C4-2B (cell line): ENCODE results near the gene DLG1.

ENCODE experiments used
- H3K27ac ChIP-seq: fragments of 450-650 bp; 2 replicates; pipeline ENCODE4 v1.5.1; 2017
- CTCF ChIP-seq: fragments of 450-650 bp; conservative IDR thresholded peaks from 2 replicates; pipeline ENCODE4 v1.5.1; 2017; ENCODE audit warnings: mild to moderate bottlenecking
- ZFX ChIP-seq: fragments of 450-650 bp; IDR thresholded peaks from 2 replicates; pipeline ENCODE4 v1.6.1; 2017

The DLG1 gene

DNA sequence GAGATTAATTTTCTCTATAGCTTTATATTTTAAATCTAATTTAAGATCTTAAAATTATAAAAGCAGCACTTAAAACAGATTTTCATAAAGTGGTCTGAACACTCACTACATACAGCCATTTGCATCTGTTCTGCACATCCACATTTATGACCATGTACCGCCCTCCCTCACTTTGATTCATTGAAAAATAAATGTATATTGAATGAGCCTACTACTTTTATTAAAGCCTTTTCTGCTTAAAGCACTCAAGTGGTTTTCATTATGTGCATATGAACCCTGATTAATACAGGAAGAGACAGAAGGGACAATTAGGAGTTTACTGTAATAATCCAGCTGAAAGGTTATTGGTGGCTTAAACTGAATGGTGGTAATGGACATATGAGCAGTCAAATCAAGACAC is 129.4 kb downstream of the DLG1 start:
- TF ChIP-seq ZFX (no peak), CTCF (no peak)
- no peak overlapping the region for H3K27ac ChIP-seq

DNA sequence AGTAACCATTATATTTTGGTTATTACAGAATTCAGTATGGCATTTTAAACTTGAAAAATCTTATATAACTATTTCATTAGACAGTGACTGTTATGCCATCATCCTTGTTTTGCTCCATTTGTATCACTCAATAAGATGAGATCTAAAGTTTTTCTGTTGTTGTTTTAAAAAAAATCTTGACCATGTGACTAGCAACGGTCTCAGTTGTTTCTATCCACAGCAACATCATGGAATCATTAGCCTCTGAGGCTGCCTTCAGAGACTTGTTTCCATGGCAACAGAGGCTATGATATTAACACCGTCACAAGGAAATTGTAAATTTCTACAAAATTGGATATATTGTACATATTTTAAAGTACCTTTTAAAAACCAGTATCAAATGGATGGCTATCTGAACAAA is 129.8 kb downstream of the DLG1 start:
- TF ChIP-seq CTCF, result no peak
- no peak for TF ChIP-seq ZFX
- H3K27ac ChIP-seq, result no peak overlapping the region

GRCh38 chr3:197168063-197168462 is 130.3 kb downstream of the DLG1 start:
- H3K27ac ChIP-seq, result no peak overlapping the region
- TF ChIP-seq CTCF (no peak), ZFX (no peak)

DNA sequence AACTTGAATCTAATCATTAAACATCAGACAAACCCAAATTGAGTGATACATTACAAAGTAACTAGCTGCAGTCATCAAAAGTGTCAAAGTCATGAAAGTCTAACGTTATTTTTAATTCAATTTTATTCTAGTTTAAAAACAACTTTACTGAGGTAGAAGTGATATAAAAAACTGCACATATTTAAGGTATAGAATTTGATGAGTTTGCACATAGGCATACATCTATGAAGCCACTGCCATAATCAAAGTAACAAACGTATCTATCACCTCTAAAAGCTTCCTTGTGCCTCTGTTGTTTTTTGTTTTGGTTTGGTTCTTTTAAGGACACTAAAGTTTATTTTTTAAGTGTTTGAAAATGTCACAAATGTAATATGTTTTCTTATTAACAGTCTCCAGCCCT is 130.9 kb downstream of the DLG1 start:
- TF ChIP-seq ZFX (no peak), CTCF (no peak; the same call in 1 of the 2 replicates)
- no peak overlapping the region for H3K27ac ChIP-seq

- TF ChIP-seq CTCF (no peak), ZFX (no peak)
- H3K27ac ChIP-seq, result no peak overlapping the region
These were observed 132.5 kb downstream of the DLG1 start for GRCh38 chr3:197165890-197166289.

DNA sequence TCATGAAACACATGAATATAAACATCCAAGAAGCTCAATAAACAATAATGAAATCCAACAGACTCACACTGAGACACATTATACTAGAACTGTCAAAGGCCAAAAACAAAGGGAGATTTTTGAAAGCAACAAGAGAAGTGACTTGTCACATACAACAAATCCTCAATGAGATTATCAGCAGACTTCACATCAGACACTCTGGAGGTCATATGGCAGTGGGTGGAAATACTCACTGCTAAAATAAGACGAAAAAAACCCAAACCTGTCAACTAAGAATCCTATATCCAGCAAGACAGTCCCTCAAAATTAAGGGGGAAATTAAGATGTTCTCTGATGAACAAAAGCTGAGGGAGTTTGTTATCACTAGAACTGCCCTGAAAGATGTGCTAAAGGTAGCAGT is 143.4 kb downstream of the DLG1 start:
- H3K27ac ChIP-seq, result no peak overlapping the region
- TF ChIP-seq CTCF, result no peak
- no peak for TF ChIP-seq ZFX

DNA sequence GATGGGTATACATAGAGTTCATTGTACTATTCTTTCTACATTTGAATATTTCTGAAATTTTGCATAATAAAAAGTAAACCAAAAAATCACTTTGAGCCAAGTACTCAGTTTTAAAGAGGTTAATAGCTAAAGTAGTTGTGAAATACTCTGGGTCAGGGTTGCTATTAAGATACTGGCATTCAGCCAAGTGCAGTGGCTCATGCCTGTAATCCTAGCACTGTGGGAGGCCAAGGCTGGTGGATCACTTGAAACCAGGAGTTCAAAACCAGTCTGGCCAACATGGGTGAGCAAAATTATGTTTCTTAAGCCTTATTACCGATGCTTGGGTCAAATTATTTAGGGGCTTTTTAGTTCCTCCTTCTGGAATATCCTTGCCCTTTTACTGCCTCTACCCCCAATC is 146.8 kb downstream of the DLG1 start:
- no peak for TF ChIP-seq CTCF
- TF ChIP-seq ZFX, result no peak
- no peak overlapping the region for H3K27ac ChIP-seq
